Measurements from ENCODE around the gene PGA4. TPM values are rescaled to one million over a fixed set of nuclear protein-coding genes. Genes with fewer than 3 reads are reported as not detected.

PGA4 gene
- polyA plus RNA-seq, 1 of the 3 experiments (the other 2 are of a cell fraction) = not detected

GRCh38 chr11:61259363-61259762 is 37.2 kb downstream of the PGA4 start:
- WGBS (ENCODE audit: low lambda C conversion rate) = 82% methylated on average over 6 of the region's 6 CpGs
- no peak for TF ChIP-seq EP300 (IDR thresholded peaks at IDR 0.05; ENCODE audit: borderline replicate concordance in 1 of 2, low read depth in 1 of 2, low read length in 1 of 2)
- TF ChIP-seq TEAD4 (IDR thresholded peaks at IDR 0.05; ENCODE audit: borderline replicate concordance, insufficient read depth) = no peak
- TF ChIP-seq, protein P1, sequence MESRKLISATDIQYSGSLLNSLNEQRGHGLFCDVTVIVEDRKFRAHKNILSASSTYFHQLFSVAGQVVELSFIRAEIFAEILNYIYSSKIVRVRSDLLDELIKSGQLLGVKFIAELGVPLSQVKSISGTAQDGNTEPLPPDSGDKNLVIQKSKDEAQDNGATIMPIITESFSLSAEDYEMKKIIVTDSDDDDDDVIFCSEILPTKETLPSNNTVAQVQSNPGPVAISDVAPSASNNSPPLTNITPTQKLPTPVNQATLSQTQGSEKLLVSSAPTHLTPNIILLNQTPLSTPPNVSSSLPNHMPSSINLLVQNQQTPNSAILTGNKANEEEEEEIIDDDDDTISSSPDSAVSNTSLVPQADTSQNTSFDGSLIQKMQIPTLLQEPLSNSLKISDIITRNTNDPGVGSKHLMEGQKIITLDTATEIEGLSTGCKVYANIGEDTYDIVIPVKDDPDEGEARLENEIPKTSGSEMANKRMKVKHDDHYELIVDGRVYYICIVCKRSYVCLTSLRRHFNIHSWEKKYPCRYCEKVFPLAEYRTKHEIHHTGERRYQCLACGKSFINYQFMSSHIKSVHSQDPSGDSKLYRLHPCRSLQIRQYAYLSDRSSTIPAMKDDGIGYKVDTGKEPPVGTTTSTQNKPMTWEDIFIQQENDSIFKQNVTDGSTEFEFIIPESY (IDR thresholded peaks at IDR 0.05; ENCODE audit: borderline replicate concordance, low read depth) = no peak
- no peak for TF ChIP-seq MXI1 (IDR thresholded peaks at IDR 0.05; ENCODE audit: low read depth, low read length)
- no peak for TF ChIP-seq RFX5 (IDR thresholded peaks at IDR 0.05; ENCODE audit: low read length)
- no peak for TF ChIP-seq FOXM1 (IDR thresholded peaks at IDR 0.05; ENCODE audit: low read depth)
- TF ChIP-seq RAD21 (IDR thresholded peaks at IDR 0.05; ENCODE audit: low read length) = no peak
- TF ChIP-seq USF2 (IDR thresholded peaks at IDR 0.05; ENCODE audit: borderline replicate concordance, low read depth, low read length) = no peak
- TF ChIP-seq, protein P2, sequence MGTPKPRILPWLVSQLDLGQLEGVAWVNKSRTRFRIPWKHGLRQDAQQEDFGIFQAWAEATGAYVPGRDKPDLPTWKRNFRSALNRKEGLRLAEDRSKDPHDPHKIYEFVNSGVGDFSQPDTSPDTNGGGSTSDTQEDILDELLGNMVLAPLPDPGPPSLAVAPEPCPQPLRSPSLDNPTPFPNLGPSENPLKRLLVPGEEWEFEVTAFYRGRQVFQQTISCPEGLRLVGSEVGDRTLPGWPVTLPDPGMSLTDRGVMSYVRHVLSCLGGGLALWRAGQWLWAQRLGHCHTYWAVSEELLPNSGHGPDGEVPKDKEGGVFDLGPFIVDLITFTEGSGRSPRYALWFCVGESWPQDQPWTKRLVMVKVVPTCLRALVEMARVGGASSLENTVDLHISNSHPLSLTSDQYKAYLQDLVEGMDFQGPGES (IDR thresholded peaks at IDR 0.05; ENCODE audit: low read depth, low read length) = no peak
- no peak for TF ChIP-seq CTCF (IDR thresholded peaks at IDR 0.05)
- no peak for TF ChIP-seq NRF1 (IDR thresholded peaks at IDR 0.05; ENCODE audit: low read depth, low read length)
- no peak for TF ChIP-seq PBX3 (IDR thresholded peaks at IDR 0.05)
- TF ChIP-seq GATA2 (CRISPR knock-in tag; IDR thresholded peaks at IDR 0.05) = no peak

More at GRCh38 chr11:61259363-61259762, 37.2 kb downstream of the PGA4 start:
- ChIA-PET POLR2A (no interaction called here), CTCF (no interaction called here)
- no peaks in the 10 kb centered on the region for H3K9me2 ChIP-seq
- no peak overlapping the region for H3K9ac ChIP-seq
- H3K79me2 ChIP-seq (ENCODE audit: insufficient read depth) = no peaks in the 10 kb centered on the region
- H3K9me3 ChIP-seq = no peaks in the 10 kb centered on the region
- no peak overlapping the region for H2AFZ ChIP-seq (ENCODE audit: low read depth)
- no peak for DNase-seq
- H3K27ac ChIP-seq (ENCODE audit: low read depth in 2 of 2, low read length in 1 of 2) = no peak overlapping the region
- no peaks in the 10 kb centered on the region for H3K36me3 ChIP-seq (replicated peaks in 1 of 2; ENCODE audit: control insufficient read depth in 1 of 2, insufficient read depth in 2 of 2, low read length in 1 of 2)
- H4K20me1 ChIP-seq (ENCODE audit: insufficient read depth) = no peaks in the 10 kb centered on the region
- no peaks in the 10 kb centered on the region for H3K4me1 ChIP-seq (ENCODE audit: control insufficient read depth in 1 of 2, insufficient read depth in 2 of 2, low read depth in 1 of 2, low read length in 1 of 2)
- H3K4me3 ChIP-seq (ENCODE audit: low read depth in 2 of 2, low read length in 1 of 2) = no peak overlapping the region
- H3K4me2 ChIP-seq = no peak overlapping the region
- no peaks in the 10 kb centered on the region for H3K27me3 ChIP-seq (ENCODE audit: insufficient read depth)
- H3F3A ChIP-seq (replicated peaks; ENCODE audit: insufficient read depth) = no peaks in the 10 kb centered on the region
